GM21447 (cell line): ENCODE data around the gene FAM32A.

Experiments
- ATAC-seq: cut with Tn5 transposase; IDR thresholded peaks from one replicate; pipeline ENCODE4 v1.9.1; 2021; ENCODE audit not compliant: unreplicated experiment

The FAM32A gene

DNA sequence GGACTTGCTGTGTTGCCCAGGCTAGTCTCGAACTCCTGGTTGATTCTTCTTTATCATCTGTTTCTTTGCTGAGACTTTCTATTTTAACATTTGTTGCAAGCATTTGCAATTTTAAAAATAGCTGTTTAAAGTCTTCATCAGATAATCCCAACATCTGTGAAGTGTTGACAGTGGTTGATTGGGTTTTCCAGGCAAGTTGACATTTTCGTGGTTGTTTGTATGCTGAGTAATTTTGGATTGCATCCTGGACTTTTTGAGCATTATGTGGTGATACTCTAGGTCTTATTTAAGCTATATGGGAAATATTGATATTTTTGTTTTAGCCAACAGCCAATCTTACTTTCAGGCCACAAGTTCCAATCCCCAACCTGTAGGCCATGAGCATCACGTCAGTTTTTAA, 37.6 kb downstream of the FAM32A start:
- ATAC-seq, result no peak

DNA sequence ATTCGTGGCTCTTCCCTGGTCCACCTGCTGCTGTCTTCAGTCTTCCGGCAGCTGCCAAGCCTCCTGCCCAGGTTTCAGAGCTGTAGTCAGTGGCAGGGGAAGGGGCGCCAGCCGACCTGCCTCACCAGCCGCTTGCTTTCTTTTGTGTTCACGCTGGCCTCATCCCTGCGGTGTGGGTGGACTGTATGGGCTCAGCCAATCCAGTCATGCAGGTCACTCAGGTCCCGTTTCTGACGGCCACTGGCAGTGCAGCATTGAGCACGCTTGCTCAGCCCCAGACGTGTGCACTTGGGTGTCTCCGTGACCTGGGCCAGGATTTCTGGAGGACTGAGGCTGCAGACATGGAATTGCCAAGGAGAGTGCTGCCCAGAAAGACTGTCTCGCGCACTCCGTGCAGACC, 38.5 kb downstream of the FAM32A start:
- no peak for ATAC-seq

DNA sequence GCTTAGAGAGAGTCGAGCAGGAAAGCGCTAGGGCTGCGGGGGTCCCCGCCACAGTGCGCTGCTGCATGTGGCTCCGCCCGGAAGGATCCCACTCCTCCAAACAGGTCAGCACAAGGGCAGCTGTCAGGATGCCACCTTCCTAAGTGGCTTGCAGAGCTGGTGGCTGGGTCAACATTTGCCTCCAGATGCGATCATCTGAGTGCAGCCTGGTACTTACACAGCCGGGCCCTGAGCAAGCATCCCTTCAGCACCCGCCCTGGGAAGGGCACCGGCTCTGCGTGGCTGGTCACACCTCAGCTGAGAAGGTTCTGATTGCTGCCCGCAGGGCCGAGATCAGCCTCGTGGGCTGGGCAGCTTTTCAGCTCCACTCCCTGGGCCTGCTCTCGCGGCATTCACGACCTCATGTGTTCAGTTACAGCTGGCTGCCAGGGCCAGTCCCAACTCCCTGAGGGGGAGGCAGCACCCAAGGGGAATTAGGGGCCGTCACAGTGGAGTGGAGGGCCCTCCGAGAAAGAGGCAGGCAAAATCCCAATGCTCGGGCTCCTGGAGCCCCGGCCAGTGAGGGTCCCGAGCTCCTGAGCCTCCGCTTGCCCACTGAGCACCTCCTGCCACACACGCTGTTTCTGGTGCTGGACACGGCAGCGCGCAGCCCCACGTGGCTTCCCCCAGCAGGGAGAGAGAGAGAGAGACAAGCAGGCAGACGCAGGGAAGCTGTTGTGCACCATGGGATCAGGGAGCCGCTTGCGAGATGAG, 39.3 kb downstream of the FAM32A start:
- ATAC-seq, result no peak

DNA sequence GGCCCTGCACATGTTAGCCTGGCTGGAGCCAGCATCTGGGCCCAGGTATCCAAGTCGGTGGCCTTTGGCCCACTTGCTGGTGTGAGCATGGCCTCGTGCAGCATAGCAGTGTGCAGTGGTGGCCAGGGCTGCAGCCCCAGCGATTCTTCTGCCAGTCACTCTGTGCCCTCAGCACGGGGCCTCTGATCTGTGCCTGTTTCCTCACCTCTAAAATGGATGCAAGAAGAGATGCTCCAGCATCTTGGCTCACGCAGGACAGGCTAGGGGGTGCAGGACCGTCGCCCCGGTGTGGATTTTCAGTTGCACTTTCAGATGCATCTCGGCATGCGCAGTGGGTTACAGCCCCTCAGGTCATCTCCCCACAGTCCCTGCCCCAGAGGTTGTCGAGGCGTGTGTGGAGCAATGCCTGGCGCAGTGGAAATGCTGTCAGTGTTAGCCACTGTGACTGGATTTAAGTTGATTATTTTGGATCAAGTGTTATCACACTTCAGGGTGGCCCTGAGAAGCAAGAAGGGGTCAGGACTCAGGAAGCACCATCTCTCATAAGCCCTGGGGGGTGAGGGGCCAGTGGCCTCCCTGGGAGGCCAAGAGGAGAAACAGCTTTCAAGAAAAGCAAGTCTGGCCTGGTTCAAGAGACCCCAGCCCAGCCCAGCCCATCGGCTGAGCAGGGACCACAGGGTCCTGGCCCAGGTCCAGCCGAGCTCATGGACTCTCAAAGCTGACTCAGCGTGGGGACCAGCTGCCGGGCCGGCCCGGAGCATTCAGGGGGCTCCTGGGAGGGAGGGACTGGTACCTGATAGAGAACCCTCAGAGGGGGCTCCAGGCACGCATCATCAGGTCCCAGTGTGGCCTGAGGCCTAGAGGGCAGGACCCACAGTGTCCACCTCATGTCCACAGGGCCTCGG, 40.3 kb downstream of the FAM32A start:
- ATAC-seq, result no peak

DNA sequence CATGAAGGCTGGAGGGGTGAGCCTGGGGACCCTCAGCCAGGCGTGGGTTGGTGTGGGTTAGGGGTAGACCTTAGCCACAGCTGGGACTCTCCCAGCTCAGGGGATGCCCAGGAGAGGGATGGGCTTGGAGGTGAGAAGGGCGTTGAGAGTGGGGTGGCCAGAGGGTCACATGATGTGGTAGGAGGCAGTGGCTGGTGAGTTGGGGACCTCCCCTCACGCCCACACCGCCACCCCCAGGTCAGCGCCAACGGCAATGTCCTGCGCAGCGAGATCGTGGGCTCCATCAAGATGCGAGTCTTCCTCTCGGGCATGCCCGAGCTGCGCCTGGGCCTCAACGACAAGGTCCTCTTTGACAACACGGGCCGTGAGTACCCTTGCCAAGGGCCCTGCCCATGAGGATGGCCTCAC, 41.0 kb downstream of the FAM32A start:
- no peak for ATAC-seq

DNA sequence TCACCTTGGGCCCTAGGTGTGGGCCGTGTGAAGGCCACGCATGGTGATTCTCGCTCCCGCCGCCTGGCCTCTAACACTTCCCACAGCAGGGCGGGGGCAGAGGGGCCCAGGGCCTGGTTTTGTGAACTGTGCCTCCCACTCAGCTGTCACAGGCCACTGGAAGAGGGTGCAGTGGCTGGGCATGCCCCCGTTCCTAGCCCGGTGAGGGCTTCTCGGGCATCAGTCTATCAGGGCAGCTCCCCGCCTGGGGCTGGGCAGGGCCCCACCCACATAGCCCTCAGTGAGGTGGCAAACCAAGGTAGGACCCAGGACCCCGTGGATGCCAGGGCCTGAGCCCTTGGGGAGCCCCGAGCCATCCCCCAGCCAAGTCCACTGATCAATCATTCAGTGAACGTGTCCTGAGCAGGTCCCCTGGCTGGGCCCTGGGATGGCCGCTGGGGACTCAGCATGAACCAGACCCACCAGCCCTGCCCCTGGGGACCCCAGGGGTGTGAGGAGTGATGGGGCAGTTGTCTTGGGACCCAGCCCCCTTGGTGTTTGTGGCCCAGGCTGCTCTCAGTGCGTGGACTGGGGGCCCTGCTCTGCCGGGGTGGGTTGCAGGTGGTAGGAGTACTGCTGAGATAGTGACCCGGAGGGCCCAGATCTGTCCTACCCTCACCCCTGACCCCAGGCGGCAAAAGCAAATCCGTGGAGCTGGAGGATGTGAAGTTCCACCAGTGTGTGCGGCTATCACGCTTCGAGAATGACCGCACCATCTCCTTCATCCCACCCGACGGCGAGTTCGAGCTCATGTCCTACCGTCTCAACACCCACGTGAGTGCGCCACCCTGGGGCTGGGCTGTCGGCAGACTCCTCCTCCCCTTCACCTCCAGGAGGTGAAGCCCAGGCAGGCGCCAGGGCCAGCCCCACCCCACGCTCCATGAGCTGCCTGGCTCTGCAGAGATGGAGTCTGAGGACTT, 41.9 kb downstream of the FAM32A start:
- no peak for ATAC-seq

DNA sequence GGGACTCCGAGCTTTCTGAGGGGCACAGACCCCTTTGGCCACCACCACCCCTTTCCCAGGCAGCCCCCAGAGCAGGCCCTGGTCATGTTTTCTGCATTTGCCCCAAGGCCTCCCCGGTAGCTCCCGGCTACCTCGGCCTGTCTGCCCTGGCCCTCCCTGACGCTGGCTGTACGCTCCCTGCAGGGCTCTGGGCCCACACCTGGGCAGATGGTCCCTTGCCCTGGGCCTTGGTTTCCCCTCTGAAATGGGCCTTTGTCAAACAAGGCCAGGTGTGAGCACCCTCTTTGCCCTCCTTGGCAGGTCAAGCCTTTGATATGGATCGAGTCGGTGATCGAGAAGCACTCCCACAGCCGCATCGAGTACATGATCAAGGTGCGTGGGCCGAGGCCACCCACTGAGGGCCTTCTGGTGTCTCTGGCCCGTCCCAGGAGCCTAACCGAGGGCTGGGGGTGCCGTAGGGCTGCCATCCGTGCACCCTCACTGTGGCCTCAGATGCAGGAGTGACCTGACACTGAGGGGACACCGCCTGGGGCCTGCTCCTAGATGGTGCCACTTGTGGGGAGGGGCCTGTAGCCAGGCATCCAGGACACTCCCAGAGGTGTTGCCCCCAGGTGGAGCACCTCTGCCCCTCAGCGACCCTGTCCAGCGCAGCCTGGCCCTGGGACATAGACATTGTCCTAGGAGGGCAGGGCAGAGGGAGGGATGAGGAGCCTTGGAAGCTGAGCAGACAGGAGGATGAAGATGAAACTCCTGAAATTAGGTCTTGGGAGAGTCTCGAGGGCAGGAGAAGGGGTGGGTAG, 42.8 kb downstream of the FAM32A start:
- ATAC-seq, result no peak

DNA sequence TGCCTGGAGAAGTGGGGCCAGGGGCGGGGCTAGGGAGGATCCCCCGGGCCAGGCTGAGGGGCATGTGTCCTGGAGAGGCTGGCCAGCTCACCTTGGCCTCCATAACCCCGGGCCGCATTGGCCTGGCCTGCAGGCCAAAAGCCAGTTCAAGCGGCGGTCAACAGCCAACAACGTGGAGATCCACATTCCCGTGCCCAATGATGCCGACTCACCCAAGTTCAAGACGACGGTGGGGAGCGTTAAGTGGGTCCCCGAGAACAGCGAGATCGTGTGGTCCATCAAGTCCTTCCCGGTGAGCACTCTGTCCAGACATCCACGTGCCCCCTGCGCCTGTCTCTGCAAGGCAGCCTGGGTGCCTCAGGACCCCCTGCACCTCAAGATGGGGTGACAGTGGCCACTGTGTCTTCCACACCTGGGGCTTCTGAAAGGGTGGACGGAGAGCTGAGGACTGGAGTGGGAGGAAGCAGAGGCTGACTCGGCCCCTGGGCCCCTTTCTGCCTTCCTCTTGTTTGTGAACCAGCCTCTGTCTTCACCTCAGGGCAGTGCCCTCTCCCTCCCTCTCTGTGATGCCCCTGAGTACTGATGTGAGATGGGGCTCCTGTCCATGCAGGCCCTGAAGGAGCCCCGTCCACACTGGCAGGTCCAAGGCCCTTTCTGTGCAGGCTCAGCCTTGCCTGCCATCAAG, 43.6 kb downstream of the FAM32A start:
- ATAC-seq, result no peak

DNA sequence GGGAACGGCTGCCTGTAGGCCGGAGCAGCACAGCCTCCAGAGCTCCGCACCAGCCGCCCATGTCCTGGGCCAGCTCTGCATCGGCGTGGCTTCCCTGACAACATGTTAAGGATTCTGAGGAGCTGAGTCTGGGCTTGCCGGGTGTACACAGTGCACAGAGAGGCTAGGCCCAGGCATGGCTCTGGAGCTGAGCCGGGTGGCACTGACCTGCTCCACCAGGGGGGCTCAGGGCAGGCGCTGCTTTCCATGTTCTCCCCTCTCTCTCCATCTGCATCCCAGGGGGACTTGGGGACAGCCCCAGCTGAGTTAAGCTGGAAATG, 44.1 kb downstream of the FAM32A start:
- no peak for ATAC-seq

DNA sequence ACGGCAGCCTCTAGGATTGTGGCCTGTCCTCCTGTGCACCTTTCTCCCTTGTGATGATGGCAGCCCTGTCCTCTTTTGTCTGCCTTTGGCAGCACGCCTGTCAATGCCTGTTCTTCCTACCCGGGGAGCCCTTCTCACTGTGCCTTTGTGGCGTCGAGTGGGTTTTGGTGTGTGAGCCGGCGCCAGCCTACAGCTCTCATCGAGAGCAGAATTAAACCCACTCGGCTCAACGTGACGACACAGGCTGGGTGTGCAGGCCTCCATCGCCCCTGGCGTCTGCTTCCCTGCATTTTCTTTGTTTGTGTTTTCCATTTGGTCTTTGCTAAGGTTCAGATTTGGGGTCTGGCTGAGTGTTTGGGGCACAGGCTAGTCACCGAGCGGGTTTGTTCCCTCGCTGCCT, 46.9 kb downstream of the FAM32A start:
- no peak for ATAC-seq

DNA sequence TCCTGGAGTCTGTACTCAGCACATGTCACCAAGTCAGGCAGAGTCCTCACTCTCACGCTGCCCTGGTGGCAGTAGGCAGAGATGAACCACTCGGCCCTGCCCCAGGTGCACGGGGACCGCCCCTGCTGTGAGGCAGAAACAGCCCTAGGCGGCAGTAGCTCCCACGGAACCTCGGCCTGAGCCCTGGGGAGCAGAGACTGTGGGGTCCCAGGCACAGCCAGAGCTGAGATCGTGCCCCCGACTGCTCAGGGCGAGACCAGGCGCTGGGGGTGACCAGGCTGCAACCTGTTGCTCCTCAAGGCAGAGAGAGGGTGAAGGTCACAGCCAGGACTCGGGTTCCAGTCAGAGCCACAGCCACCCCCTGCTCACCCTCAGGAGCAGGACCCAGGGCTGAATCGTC, 47.4 kb downstream of the FAM32A start:
- ATAC-seq, result no peak

DNA sequence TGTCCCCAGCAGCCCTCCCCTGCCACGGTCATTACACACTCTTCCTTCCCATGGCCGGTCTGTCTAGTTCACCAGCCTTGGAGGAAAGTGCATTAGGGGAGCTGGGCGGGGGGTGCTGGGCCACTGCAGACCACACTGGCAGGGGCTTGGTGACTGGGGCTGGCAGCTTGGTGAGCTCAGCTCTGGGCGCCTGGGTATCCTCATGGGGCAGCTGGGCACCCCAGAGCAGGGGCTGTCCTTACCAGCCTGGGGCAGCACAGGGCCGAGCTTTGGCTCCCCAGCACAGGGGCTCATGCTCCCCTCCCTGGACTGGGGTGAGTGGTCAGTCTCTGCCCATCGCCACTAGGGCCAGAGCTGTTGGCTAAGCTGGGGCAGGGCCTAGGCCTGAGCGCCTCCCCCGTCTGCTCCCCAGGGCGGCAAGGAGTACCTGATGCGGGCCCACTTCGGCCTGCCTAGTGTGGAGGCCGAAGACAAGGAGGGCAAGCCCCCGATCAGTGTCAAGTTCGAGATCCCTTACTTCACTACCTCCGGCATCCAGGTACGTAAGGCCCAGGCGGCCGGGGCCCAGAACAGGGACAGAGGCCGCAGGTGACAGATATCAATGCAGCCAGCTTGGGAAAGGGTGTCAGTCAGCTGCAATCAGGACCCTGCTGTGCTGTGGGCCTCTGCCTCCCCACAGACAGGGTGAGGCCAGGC, 48.0 kb downstream of the FAM32A start:
- ATAC-seq, result no peak

DNA sequence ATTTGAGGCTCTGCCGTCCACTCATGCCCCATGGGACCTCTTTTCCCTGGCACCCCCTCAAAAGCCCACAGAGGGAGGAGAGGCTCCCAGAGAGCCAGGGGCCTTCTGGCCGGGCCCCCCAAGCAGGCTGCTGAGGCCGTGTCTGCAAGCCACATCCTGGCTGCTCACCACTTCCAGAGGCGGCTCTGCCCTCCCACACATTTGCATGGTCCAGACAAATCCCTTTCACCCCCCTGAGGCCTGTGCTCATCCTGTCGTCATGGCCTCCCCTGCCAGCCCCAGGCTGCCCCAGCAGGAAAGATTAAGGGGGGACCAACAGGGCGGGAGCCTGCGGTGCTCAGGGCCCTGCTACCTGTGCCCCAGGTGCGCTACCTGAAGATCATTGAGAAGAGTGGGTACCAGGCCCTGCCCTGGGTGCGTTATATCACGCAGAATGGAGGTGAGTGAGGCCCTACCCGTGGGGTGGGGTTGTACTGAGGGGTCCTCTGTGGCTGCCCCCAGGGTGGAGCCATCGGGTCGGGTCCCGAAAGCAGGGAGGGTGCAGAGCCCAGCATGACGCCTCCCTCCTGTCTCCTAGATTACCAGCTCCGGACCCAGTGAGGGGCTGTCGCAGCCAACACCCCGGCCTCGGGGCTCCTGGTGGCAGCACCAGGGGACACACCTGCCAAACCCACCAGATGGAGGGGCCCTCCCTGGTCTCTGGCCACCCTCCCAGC, 48.8 kb downstream of the FAM32A start:
- no peak for ATAC-seq

DNA sequence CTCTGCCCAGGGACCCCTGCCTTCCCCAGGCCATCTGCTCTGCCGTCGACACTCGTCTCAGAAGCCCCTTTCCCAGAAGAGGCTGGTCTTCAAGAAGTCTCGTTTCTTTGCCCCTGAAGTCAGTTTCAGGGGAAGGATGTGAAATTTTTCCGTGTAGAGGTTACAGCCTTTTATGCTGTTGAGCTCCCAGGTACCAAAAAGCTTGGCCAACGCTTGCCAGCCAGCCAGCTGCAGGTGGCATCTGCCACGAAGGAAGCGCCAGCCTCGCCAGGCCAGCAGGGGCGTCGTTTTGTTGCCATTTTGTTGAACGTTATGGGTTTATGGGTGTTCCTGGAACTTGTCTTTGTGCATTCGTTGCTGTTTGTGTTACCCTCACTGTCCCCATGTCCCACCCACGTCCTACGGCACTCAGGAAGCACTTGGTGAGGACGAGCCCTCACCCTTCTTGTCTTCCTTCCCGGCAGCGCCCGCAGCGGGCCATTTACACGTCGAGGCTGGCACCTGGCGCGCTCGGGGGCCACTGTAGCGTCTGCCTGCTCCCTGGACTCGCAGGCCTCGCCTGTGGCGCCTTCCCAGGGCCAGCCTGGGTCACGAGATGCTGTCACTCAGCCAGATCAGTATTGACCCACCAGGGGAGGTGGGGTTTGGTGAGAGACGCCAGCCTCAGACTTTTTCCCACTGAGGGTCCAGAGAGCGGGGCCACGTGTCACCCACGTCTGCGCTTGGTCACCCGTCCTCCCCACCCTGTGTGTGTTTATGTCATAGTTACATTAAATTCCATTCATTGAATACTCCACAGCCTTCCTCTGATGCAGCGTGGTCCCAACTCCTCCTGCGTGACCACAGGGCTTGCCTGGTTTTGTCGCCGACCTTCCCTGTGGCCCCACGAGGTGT, 49.6 kb downstream of the FAM32A start:
- ATAC-seq, result no peak

DNA sequence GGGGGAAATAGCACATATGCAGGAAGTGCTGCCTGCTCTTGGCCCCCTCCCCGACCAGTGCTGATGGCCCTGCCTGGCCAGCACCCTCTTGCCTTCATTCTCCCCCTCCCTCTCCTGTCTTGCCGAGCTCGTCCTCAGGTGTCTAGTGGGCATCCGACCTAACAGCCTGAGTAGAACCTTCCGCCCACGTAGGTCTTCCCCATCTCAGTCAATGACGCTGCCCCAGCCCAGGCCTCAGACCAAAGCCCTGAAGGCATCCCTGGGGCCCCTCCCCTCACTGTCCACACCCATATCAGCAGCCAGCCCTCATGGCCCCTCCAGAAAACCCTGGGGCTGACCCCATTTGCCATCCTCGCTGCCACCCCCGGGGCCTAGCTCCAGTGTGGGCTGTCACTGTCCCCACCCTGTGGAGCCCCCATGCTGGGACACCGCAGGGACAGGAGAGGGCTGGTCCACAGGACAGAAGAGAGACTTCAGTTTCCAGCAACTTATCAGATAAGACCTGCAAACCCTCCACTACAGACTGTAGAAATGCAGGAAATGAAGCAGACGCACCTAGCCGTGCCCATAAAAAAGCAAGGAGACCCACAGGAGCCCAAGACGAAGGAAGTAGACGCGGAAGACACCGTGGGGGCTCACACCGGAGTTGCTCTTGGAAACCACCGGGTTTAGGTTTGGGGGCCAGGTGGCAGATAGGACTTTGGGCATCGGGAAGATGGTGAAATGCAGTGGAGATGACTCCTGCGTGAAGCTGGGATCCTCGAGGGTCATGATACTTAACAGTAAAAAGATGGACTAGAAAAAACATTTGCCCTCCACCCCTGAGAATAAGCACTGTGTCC, 50.8 kb downstream of the FAM32A start:
- ATAC-seq, result no peak
